Activated CD4-positive, alpha-beta T cell treated with anti-CD3 and anti-CD28 coated beads, Interleukin-2, amount 50 U/mL, for 4 hours (primary cell): Measurements from ENCODE around the gene C9.
"Not testable (repeated sequence)": the region's sequence is repeated elsewhere in the genome, so short reads cannot be mapped to it uniquely, and the experiment has no call there.

Source experiments
- DNase-seq, 2 experiments: peaks; one replicate each; pipeline ENCODE4 v3.0.0-alpha.2; 2020

C9 gene

DNA sequence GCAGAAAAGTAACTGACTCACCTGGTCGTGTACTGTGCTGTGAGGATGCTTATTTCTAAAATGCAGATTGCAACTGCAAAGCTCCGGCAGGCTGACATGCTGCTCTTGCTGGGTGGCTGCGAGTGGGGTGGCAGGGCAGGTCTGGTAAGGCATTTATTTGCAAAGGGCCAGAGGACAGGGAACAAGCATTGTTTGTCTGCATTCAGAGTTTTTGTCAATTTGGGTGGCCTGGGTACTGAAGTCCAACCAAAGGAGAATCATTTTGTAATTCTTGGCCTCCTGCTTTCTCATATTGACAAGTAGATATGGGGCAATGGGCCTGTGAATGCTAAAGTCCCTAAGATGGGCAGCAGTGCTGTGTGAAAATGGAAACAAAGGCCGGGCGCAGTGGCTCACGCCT is at the start of gene C9:
TSS of gene C9 (minus strand) at position 129 of the 400 bp plus-strand sequence. CDS start at position 98, 31 bp downstream.
- no peak for DNase-seq

DNA sequence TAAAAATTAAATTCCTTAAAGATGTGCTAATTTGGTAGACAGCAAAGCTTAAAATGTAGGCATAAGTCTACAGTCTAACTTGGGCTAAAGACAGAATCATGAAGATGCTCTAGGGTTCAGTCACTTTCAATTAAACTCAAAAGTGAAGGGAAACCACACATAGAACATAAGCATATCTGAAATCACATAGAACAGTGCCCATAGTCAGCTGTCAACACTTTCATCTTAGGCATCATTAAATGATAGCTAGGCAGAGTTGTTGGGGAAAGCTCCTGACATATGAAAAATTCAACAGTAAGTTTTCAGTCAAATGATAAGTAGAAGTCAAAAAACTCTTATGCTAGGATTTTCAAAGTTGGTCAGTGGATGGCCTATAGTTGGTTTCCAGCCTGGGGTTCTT is 49.5 kb upstream of the C9 start:
- no peak for DNase-seq

DNA sequence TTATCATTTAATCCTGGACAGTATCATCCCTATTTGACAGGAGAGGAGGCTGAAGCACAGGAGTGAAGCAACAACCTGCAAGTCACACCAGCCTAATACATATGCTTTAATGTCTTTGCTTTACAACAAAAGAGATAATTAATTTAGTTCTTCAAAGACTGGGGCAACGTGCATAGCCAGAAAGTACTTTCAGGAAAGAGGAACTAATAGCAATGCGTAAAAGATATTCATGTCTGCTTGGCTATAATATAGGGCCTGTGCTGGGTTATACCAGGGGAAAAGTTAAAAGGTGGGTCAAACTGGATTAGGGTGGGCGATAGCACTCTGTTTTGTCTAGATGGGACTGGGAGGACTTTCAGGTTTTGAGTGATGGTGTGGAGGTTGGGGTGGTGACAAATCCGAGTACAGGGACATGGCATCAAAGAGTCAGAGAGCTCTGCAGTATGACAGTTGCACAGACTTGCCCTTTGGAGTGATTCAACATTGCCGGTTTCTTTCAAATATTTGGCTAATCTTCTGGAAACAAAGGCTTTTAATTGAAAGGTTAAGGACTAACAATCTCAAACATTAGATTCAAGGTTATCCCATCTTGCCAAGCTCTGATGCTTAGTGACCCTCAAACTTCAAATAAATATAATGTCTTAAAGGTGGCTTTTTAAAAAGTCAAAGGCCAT is 48.6 kb upstream of the C9 start:
- no peak for DNase-seq

DNA sequence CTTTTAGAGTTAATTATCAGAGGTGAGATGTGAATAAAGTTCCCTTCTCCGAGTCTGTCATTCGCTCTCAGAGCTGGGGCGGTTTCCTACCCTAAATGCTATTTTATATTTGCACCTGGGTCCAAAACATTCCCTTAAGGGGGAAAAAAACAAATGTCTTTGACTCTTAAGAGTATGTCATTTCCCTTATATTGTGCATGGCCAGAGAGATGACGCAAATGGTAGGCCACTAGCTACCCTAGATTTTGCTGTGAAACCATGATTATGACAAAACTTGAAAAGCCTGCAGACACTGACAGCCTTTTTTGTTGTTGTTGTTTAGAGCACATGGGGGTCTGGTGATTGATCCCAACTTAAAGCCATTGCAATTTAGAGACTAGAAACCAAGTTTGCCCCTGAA is 47.7 kb upstream of the C9 start:
- DNase-seq = no peak

DNA sequence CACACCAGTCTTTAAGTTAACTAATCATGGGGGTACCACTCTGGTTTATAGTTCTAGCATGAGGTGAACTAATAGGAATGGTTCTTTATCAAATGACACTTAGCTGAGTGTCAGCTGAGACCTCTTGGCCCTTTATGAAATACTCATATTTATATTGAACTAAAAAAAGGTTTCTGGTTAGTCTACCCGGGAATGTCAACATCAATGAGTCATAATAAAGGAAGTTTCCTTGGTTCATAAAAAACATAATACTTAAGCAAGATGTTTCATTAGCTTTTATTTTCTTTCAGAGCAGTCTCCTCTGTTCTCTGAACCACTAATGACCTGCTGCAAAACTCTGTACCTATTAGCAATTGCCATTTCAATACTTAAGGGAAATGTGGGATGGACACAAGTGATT is 46.8 kb upstream of the C9 start:
- no peak for DNase-seq

DNA sequence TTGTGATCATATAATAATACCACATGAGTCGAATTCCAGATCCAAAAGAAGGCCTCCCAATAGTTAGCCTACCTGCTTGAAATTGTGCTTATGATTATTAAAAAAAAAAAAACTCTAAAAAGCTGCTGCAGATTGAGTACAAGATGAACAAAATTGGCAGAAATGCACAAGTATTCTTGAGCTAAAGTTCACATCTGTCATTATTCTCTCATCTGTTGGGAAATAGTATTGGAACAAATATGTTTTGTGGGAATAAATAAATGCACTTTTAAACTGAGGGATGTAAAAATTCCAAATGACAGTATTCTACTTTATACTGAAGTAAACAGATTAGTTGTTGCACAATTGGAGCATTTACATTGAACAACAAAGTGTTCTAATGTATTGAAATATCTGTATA is 44.7 kb upstream of the C9 start:
- no peak for DNase-seq

DNA sequence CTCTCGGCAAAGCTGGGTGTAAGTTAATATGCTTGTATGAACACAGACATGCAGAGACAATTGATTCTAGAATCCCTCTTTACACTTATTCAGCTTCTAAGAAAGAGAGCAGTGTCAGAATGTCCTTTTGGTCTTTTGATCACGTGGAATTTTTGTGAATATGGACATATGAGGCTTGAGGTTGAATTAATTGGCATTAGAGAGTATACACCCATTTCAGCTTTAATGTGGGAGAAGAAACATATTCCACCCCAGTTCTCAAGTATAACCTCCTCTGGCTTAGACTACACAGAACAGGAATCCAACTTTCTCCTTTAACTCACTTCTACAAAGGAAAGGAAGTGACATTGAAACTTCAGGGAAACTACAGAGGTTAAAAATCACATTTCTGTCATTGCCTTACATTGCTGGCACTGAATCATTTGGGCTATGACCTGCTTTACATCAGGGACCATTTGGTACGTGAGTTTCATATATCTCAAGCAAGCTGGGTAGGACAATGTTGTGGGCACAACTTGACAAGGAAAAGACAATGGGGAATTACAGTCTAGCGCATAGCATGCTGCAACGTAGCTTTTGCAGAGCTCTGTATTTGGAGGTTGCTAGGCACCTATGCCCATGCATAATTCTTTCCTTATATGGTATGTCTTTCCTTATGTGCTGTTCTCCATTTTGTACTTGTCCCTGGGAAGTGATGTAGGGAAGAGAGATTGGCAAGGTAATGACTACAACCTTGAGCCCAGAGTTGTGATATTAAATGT is 41.0 kb upstream of the C9 start:
- no peak for DNase-seq

DNA sequence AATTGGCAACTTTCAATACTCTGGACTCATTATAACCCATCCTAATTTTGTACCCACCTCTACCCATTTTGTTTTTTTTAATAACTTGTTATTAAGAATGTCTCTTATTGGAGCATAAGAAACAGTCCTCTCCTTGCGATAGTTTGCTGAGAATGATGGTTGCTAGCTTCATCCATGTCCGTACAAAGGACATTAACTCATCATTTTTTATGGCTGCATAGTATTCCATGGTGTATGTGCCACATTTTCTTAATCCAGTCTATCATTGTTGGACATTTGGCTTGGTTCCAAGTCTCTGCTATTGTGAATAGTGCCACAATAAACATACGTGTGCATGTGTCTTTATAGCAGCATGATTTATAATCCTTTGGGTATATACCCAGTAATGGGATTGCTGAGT is 39.5 kb upstream of the C9 start:
- not testable (repeated sequence) for DNase-seq

DNA sequence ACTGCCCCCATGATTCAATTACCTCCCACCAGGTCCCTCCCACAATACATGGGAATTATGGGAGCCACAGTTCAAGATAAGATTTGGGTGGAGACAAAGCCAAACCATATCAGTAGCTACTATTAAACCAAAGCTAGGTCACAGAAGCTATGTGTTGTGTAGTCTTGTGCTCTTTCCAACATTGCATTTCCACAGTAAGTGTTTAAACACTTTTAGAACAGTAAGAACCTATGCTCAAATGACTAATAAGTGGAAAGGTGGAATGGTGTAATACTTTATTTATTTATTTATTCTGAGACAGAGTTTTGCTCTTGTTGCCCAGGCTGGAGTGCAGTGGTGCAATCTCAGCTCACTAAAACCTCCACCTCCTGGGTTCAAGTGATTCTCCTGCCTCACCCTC is 37.8 kb upstream of the C9 start:
- DNase-seq = not testable (repeated sequence)

DNA sequence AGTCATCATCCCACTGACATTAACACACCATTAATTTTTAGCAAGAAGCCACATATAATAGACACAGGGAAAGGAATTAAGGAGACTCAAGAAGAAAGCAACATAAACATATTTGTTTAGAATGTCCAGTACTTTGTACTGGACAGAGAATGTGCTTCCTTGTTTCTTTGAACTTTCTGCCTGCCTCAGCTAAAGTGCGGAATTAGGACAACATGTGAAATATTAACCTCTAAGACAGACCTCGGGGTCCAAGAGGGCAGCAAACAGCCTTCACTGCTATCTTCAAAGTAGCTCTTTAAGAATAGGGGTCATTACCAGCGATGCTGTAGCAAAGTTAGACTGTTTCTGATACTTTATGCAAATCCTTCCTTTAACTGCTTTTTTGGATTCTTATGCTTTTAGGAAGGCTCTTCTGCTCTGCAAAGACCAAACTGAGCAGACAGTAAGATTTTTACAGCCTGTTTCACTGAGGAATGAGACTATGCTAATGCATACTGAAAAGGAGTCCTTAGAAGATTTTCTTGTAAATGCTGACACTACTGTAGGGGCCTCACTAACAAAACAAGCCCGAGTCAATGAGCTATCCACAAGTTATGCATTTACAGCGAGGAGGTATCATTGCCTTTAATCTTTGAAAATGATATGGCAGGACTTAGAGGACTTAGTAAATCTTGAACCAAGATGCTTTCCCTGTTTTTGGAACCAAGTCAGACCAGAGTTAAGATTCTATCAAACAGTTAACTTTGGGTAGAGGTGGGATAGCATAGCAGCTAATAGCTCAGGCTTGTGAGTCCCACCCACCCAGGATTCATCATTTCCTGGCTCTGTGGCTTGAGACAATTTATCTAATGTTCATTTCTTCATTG is 36.7 kb upstream of the C9 start:
- DNase-seq = no peak

DNA sequence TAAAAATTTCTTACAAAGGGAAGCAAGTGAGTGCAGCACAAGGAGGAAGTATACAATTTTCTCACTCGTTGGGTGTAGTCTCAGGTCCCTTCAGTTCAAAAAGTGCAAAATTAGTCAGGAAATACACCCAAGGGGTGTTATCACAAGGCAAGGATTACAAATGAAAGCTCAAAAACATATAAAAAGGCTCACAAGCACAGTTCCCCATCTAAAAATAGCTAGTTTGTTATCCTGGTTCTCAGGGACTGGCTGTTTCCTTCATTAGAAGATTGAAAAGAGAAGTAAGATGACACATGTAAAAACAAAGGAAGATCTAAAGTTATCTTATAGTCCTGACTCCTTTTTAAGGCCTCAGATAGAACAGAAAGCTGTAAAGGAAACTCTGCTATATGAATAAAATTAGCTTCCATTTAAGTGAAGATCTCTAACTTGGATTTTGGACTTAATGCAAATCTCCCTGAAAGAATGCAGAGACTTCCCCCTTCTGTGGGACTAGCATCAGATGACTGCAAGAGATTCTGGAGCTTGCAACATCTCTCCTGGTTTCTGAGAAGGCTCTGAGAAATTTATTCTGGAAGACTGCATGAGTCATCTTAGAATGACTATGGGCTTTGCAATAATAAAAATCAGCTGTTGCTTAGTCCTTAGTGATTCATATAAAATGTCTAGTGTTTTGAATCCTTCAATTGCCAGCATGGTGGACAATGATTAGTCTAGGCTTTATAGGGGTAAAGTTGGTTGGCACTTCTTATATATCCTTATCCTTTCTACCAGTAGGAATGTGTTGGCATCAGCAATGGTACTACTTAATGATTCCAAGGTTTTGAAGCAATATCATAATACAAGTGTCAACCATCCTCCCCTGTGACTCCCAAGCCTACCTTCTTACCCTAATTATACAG is 35.1 kb upstream of the C9 start:
- no peak for DNase-seq

DNA sequence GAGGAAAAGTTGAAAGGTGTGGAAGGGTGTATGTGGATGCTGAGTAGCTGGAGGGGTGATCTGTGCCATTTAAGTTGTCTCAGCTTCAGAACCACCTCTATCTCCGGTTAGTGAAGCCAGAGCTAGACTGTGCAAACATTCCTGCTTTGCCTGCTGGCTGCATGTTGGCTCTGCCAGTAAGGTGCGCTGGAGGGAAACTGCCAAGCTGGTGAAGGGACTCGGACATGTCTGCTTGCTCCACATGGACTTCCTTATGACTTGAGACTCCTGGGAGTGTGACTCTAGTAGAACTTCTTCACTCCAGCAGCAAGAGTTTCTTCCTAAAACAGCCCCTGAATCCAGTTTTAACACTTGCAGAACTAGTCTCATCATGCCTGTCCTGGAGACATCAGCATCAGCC is 32.5 kb upstream of the C9 start:
- DNase-seq = no peak

DNA sequence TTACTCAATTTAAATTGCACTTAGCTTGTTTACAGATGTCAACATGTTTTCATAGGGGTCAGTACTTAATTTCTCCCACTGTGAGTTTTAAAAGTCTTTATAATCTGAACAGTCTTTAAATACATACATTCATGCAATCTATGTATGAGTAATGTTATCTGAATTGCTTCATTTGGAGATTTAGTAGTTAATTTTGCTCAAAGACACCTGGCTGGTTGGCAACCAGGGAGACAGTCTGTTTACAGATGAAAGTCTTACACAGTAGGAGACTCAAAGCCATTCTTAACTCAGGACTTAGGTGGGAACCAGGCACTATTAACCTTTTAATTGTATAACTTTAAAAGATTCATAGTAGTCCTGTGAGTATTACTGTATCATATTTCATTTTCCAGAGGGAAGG is 31.2 kb upstream of the C9 start:
- DNase-seq = no peak

DNA sequence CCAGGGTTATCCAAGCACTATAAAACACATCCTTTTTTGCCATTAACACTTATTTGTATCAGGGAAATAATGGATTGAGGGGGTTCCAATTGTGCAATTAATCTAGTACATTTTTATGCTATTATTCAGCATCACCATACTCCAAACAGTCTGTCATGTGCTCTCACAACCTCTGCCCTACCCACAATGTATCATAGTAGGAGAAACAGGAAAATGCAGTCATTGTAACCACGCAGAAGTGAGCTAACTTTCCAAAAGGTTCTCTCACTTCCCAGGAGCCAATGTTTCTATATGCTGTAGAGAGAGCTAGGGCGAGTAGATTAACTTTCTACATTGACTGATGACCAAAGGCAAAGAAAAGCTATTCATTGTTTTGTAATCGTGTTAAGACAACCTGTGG is 30.7 kb upstream of the C9 start:
- DNase-seq = no peak

DNA sequence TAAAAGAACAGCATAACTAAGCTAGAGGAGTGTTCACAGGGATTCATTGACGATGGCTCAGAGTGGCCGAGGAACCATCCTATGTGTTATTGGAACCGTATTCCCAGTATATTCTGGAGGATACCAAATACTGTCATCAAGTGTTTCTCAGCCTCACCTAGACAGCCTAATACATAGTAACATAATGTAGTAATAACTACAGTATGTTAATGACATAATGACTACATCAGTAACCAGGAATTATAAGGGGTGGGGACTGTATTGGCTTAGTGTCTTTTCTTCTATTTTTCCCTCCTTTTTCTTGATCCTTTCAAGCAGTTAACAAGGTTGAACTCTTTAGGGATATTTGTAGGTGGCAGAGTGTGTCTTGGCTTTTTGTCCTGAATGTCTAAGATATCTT is 26.6 kb upstream of the C9 start:
- DNase-seq = no peak

DNA sequence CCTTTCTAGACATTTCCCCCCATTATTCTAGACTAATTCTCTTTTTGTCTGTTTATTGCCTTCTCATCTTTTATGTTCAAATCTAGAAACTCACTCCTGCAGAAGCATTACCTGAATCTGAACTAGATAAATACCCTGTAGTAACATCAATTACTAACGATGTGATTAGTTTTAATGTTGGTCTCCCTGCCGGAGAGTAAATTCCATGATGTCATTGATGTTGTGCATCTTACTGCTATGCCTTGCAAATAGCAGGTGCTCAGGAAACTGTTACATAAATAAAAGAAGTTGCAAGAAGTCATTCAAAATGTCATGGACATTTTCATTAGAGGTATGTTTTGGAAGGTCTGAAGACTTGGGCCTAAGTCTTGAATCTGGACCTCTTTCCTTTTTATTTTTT is 23.0 kb upstream of the C9 start:
- no peak for DNase-seq

DNA sequence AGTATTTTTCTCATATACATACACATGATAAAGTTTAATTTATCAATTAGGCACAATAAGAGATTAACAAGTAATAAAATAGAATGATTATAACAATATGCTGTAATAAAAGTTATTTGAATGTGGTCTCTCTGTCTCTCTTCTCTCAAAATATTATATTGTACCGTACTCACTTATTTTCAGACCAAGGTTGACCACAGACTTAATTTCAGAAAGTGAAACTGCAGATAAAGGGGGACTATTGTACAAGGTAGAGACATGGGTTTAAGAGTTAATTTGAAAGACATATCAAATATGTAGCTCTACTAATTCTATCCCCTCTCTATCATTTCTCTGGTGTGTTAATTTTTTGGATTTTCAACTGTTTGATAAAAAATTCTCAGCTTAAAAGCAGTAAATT is 20.0 kb upstream of the C9 start:
- no peak for DNase-seq

DNA sequence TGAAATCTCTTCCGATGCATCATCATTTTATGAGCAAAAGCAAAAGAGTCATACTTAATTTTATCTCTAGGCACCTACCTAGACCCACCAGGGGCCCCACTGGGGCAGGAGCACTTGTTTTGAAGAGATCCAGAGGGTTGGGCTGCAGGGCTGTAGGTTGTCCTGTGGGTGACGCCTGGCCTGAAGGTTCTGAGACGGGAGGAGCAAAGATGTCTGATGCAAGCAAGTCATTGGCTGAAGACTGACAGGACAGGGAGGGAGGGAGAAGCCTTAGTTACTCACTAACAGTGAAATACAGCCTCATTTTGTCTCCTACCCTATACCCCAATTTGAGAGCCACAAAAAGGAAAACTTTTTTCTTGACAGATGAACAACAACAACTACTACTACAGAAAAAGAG is 17.1 kb upstream of the C9 start:
- no peak for DNase-seq

DNA sequence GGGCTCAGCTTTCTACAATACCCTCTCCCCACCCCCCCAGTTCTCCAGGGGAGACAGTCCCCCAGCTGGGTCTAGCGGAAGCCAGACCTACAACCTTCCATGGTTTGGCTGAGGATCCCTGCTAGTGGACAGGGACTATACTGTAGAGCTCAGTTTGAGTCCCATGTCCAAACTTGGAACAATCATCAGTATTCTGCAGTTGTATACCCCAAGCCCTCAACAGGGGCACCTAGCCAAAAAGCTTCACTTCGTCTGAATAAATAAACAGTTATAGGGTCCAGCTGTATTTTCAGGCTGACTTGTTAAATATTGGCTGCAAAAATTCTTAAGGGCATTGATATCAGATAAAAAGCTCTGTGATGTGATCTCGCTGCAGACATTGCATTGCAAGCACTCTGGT is 15.4 kb upstream of the C9 start:
- DNase-seq = no peak

DNA sequence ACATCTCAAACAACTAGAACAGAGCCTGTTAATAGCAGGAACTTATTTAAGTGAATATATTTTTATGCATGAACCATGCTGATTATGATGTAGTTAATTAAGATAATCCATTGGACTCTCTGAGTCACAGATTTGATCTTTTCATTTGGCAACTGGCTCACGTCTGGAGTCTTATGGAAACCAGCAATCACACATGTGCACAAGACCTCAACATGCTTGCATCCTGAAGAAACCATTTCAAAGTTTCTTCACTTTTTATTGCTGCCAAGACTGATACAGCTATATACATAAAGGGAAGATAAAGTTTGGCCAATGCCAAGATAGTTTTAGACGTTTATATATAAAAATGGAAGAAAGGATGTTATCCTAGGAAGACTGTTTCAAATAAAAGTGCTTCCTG is 13.3 kb upstream of the C9 start:
- no peak for DNase-seq

DNA sequence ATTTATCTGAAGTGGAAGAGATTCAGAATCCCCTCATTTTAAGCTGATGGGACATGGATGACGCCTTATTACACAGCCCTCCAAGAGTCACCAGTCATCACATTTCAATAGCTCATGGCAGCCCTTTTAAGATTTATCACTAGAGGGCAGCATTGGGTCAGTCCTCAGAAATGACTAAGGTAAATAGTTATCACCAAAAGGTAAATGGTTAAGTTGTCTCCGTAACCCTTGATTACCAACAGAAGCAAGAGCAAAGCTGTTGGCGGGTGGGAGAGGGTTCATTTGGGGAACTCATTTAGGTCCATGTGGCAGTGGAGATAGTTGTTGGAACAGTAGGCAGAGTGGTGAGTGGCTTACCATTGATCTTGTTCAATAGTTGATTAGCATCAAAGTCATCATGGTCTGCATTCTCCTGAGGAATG is 12.0 kb upstream of the C9 start:
- DNase-seq = peak in 1 of 2 experiments; percentile 1

DNA sequence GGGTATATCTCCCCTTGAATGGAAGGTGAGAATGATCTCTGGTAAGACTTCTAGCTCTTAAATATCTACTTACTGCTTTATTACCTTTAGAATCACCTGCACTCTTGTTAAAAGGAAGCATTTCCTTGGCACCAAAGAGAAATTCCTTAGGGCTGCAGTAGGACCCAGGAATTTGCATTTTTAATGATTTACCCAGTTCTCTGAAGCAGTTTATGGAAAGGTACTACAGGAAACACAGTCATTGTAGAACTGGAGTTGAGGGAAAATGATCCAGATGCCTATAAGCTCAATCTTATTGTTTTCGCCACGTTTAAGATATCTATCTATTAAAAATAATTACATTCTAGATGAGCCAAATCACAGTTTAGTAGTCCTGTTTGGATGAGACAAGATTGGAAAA is 9.5 kb upstream of the C9 start:
- DNase-seq = no peak

DNA sequence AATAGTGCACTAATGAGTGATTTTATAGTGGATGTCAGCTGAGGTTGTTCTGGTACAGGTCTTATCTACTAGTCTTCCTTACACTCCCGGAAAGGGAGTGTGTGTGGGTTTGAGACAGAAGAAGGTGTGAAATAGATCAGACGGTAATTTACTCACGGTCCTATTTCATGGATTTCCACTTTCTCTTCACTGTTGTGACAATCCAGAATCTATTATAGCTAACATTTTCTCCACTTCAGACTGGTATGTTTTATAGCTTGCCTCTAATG is 7.0 kb upstream of the C9 start:
- no peak for DNase-seq
